Measurements from ENCODE around the gene WTIP. TPM values are rescaled to one million over a fixed set of nuclear protein-coding genes. Genes with fewer than 3 reads are reported as not detected.

The WTIP gene
- total and polyA plus RNA-seq, 2 of the 13 experiments (the other 11 are each of a cell fraction or from before 2014, with no cell fraction given): 15.0 to 18.1 TPM

DNA sequence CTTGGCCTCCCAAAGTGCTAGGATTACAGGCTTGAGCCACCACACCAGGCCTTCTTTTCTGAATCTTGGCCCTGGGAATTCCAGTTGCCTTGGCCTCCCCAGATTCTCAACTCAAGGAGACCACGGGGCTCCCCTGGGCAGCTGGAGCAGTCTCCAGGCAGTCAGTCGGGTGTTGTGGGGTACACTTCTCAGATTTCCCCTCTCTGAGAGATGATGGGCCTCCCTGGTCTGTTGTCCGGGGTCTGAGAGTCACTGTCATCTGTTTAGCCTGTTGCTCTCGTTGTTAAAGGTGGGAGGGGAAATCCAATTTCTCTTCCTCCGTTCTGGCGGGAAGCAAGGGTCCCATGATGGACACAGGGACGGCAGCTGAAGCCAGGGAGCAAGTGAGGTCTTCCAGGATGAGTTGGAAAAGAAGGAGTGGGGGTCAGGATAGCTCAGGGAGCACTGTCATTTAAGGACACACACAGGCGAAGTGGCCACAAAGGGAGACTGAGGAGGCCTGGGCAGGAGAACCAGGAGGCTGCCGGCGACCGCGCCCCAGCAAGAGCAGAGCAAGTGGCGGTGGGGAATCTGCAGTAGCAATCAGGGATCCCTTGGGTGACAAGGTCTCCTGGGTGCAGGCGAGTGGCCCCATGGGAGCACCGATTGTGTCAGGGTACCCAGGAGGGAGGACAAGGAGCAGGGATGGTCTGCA lies 15.7 kb downstream of the WTIP start (continued):
- TF ChIP-seq JDP2 (CRISPR knock-in tag; IDR thresholded peaks at IDR 0.05; ENCODE audit: borderline replicate concordance): no peak

GRCh38 chr19:34499155-34499834 lies 17.7 kb downstream of the WTIP start:
- no peak for DNase-seq (ENCODE audit: low spot score)

More at GRCh38 chr19:34499155-34499834, 17.7 kb downstream of the WTIP start:
- H4K20me1 ChIP-seq (ENCODE audit: insufficient read depth, low read length): no peaks in the 10 kb centered on the region
- peaks cover 5 to 7% of the 10 kb centered on the region in 2 experiments; a peak in 2 of 5 replicates for H3K36me3 ChIP-seq (replicated peaks in 1 of 2; ENCODE audit: control insufficient read depth in 1 of 2, insufficient read depth in 2 of 2, low read length in 2 of 2)
- H3K27me3 ChIP-seq (ENCODE audit: control insufficient read depth in 1 of 2, insufficient read depth in 2 of 2, low read length in 2 of 2): no peaks in the 10 kb centered on the region
- TF ChIP-seq, protein P1, sequence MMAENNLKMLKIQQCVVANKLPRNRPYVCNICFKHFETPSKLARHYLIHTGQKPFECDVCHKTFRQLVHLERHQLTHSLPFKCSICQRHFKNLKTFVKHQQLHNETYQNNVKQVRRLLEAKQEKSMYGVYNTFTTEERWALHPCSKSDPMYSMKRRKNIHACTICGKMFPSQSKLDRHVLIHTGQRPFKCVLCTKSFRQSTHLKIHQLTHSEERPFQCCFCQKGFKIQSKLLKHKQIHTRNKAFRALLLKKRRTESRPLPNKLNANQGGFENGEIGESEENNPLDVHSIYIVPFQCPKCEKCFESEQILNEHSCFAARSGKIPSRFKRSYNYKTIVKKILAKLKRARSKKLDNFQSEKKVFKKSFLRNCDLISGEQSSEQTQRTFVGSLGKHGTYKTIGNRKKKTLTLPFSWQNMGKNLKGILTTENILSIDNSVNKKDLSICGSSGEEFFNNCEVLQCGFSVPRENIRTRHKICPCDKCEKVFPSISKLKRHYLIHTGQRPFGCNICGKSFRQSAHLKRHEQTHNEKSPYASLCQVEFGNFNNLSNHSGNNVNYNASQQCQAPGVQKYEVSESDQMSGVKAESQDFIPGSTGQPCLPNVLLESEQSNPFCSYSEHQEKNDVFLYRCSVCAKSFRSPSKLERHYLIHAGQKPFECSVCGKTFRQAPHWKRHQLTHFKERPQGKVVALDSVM (CRISPR knock-in tag; IDR thresholded peaks at IDR 0.05): 0 out of 2 replicates have a peak, but pooled peaks have one; percentile 22
- TF ChIP-seq SOX13 (IDR thresholded peaks at IDR 0.05) (no peak), SOX13 (CRISPR knock-in tag; conservative IDR thresholded peaks at IDR 0.05 in 1 of 2, IDR thresholded peaks at IDR 0.05 in 1 of 2) (no peak)
- BruUV-seq (replicated peaks): no TSS peak
- ChIA-PET POLR2A (no interaction called here), CTCF (ENCODE audit: low intra/inter-chr PET ratio, low total read pairs) (no interaction called here)
- H3K27ac ChIP-seq (ENCODE audit: extremely low read length, insufficient read depth, low read length): no peak overlapping the region
- no peak for FAIRE-seq
- H3K4me1 ChIP-seq (ENCODE audit: insufficient read depth, low read length): peaks cover 24% of the 10 kb centered on the region
- H3K9me3 ChIP-seq (ENCODE audit: low read length): no peaks in the 10 kb centered on the region
- no peak overlapping the region for H3K4me2 ChIP-seq (ENCODE audit: low read depth, low read length)
- no peak overlapping the region for H3K9ac ChIP-seq (ENCODE audit: insufficient read depth, low read depth, low read length)
- H3K4me3 ChIP-seq (replicated peaks in 1 of 3; ENCODE audit: insufficient read depth in 1 of 3, low read depth in 2 of 3, low read length in 3 of 3): no peak overlapping the region
- WGBS (ENCODE audit: low lambda C conversion rate): 92% methylated on average over 13 of the region's 13 CpGs
- in situ Hi-C loops (cut with HindIII; ENCODE audit: extremely low pct_ligation_motif_present, low pct_unique_long_range_greater_than_20kb): no loop called here
- no peak for ATAC-seq
- intact Hi-C loops (cut with micrococcal nuclease; ENCODE audit: unreplicated experiment): no loop called here
- no peak overlapping the region for H2AFZ ChIP-seq (ENCODE audit: low read length)
- H3K79me2 ChIP-seq (ENCODE audit: insufficient read depth, low read length): no peaks in the 10 kb centered on the region
